NK-92 (cell line): ENCODE results near the gene LMNTD2.
A peak's percentile ranks its signal among the peaks of the same experiment; 100 is the strongest.

Experiments
- DNase-seq: peaks from one replicate; lab custom pipeline; 2025; ENCODE audit not compliant: unreplicated experiment; lab: John Stamatoyannopoulos, UW

LMNTD2 gene

DNA sequence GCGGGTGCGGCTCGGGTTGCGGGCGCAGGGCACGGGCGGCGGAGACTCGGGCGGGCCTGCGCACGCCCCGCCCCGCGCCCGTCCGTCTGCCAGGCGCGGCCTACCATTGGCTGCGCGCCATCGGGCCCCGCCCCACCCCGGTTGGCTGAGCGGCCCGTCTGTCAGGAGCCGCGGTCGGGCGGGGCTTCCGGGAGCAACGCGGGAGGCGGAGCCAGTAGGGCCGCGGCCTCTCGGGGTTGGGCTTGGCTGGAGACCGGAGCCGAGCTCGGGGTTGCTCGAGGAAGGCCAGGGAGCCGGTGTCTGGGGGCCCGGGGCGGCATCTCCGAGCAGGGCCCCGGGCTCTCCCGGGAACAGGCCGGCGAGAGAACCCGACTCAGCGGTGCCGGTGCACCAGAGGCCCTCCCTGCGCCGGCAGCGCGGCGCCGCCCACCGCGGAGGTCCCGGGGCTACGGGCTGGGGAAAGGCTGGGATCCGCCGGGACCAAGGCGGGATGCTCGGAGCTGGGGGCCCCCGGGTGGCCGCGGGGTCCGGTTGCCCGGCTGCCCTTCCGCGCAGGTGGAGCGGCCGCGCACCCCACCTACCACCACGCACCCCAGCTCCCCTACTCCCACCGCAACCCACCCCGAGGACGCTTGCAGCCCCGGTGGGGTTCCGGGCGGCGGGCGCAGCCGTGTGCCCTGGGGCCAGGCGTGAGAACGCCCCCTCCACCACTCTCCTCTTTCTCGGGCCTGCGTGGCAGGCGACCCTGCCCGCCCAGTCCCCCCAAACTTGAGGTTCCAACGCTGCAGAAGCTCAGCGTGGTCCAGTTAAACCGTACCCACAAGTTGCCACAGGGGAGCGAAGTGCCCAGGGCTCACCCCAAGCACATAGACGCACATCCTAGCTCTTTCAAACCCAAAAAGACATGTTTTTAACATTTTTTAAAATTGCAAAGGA, 24.8 kb downstream of the LMNTD2 start, which contains the start of gene HRAS:
Gene HRAS, minus strand, starts transcription at position 58 of the 936 bp plus-strand sequence.
- peak; percentile 66 for DNase-seq

DNA sequence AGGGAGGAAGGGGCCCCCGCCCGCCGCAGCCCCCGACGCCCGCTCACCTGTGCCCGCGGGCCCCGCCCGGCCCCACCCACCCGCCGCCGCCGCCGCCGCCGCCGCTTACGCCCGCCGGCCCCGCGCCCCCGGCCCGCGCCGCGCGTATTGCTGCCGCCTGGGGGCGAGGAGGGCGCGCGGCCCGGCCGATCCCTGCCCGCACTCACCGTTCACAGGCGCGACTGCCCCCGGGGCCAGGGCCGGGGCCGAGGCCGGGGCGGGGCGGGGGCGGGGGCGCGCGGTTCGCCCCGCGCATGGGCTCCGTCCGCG, 25.4 kb downstream of the LMNTD2 start:
- no peak for DNase-seq

DNA sequence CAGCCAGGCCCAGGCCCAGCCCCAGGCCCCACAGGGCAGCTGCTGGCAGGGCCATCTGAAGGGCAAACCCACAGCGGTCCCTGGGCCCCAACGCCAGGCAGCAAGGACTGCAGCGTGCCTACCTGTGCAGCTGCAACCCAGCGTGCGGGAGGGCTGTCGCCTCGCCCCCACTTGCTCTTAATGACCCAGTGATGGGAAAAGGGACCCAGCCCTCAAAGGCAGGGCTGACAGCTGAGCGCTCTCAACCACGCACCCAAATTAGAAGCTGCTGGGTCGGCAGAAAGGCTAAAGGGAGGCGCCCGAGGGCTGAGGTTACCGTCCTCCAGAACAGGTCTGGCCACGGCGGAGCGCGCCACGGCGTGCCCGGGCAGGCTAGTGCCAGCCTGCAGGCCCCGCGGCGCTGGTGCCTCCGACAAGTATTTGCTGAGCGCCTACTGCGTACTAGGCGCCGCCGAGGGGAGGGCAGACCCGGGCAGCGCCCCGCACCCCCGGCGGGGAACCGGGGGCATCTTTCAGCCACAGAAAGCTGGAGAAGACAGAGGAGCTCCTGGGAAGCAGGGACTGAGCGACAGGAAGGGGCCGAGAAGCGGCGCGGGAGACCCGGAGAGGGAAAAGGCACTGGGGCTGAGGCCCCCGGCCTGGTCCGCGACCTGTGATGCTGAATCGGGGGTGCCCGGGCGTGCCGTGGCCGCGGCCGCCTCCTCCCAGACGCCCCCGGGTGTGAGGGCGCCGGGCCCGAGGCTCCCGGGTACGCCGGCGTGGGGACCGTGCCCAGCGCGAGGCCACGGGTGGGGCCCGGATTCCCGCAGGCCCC, 25.9 kb downstream of the LMNTD2 start:
- no peak for DNase-seq

DNA sequence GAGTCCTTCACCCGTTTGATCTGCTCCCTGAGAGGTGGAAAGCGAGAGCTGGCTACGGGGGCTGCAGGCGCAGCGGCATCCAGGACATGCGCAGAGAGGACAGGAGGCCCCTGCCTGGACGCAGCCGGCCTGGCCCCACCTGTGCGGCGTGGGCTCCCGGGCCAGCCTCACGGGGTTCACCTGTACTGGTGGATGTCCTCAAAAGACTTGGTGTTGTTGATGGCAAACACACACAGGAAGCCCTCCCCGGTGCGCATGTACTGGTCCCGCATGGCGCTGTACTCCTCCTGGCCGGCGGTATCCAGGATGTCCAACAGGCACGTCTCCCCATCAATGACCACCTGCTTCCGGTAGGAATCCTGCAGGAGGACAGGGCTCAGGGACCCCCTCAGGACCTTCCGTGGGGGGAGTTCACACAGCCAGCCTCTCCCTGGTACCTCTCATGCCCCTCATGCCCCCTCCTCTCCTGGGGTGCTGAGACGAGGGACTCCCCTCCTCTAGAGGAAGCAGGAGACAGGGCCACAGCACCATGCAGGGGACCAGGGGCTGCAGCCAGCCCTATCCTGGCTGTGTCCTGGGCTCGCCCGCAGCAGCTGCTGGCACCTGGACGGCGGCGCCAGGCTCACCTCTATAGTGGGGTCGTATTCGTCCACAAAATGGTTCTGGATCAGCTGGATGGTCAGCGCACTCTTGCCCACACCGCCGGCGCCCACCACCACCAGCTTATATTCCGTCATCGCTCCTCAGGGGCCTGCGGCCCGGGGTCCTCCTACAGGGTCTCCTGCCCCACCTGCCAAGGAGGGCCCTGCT, 26.7 kb downstream of the LMNTD2 start:
- DNase-seq, result no peak

DNA sequence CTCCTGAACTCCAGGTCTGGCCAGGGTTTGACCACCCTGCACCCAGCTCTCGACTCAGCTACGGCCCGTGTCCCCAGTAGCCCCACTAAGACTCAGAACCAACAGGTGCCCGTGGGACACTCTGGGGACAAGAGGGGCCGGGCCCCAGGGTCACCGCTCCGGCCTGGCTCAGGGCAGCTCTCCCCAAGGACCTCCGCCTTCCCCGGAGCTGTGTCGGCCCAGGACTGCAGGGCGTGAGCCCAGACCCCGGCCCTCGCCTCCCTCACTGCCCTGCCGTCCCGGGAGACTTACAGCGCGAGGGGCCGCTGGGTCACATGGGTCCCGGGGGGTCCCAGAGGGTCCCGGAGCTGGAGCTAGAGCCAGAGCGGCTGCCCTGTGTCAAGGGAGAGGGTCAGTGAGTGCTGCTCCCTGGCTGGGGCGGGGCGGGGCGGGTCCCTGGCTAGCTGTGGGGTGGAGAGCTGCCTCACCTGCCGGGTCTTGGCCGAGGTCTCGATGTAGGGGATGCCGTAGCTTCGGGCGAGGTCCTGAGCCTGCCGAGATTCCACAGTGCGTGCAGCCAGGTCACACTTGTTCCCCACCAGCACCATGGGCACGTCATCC, 27.5 kb downstream of the LMNTD2 start:
- DNase-seq, result no peak

DNA sequence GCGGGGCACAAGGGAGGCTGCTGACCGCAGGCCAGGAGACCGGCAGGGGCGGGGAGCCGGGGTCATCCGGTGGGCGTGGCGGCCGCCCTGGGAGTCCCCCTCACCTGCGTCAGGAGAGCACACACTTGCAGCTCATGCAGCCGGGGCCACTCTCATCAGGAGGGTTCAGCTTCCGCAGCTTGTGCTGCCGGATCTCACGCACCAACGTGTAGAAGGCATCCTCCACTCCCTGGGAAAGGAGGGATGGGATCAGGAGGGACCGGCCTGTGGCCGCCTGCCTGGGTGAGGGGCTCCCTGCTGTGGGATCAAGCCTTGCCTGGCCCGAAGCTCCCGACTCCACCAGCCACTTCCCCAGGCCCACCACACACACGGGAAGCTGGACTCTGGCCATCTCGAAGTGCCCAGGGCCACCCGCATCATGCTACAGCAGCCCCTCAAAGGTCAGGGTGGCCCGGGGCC, 28.0 kb downstream of the LMNTD2 start:
- no peak for DNase-seq

DNA sequence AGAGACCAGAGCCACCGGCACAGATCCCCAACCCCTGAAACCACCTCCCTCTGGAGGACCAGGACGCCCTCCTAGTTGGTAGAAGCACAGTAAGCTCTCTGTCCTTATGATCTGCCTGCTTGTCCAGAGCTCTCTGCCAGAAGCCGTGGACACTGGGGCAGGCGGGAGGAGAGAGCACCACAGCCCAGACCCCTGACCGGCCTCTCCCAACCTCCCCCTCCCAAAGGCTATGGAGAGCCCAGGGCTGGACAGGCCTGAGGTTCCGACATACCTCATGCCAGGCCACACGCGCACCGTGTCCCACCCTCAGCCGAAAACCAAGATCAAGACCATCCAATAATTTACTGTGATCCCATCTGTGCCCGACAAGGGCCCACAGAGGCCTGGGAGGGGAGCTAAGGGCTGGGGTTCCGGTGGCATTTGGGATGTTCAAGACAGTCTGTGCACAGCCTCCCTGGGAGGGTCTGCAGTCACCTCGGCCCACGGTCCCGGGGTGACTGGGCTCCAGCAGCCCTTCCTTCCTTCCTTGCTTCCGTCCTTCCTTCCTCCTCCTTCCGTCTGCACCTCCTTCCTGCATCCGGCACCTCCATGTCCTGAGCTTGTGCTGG, 28.5 kb downstream of the LMNTD2 start:
- no peak for DNase-seq

DNA sequence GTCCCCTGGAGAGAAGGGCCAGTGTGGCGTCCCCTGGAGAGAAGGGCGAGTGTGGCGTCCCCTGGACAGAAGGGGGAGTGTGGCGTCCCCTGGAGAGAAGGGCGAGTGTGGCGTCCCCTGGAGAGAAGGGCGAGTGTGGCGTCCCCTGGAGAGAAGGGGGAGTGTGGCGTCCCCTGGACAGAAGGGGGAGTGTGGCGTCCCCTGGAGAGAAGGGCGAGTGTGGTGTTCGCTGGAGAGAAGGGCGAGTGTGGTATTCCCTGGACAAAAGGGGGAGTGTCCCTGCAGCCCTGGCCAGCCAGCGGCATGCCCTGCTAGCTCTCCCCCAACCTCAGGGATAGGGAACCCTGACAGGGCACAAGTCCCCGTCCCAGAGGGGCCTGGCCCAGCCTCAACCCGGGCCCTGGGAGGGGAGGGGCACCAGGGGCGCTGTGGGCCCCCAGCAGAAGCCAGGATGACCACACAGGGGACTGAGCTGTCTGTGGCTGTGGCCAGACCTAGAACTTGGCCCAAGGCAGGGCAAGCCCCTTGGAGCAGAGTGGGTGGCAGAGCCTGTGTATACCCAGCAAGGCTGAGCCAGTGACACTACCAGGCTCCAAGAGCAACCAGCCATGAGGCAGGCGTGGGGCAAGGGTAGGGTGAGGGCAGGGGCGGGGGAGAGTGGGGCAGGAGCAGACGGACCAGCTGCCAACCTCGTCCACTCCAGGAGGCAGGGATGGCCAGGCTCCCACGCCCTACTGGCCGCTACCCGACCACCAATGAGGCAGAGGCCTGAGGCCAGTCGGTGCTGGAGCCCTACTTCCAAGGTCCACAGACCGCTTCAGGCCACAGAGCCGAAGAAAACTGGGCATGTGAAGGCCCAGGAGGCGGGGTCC, 29.3 kb downstream of the LMNTD2 start:
- DNase-seq, result no peak

DNA sequence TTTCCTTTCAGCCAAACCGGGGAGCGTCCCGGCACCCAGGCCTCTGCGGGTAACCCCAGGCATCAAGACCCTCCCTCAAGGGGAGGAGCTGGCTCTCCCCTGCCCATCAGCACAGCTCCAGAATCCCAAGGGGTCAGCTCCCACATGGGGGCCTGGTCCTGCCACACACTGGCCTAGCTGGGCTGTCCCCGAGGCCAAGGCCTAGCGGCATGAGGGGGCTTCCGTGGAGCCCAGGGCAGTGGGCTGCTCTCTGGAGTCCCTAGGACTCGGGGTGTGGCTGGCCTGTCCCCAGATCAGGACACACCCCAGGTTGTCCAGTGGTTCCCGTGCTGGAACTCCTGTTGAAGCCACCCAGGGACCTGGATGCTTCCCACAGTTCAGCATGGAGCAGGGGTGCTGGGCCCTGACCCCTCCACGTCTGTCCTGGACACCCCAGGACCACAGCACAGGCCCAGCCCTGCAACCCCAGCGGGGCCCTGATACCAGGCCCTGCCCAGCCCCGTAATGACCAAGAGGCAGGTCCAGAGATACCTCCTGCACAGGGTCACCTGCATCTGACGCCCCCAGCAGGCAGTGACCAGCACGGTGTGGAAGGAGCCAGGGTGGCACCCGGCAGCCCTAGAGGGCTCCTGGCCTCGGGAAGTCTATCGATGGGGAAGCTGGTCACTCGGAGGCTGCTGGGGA, 30.7 kb downstream of the LMNTD2 start:
- no peak for DNase-seq

DNA sequence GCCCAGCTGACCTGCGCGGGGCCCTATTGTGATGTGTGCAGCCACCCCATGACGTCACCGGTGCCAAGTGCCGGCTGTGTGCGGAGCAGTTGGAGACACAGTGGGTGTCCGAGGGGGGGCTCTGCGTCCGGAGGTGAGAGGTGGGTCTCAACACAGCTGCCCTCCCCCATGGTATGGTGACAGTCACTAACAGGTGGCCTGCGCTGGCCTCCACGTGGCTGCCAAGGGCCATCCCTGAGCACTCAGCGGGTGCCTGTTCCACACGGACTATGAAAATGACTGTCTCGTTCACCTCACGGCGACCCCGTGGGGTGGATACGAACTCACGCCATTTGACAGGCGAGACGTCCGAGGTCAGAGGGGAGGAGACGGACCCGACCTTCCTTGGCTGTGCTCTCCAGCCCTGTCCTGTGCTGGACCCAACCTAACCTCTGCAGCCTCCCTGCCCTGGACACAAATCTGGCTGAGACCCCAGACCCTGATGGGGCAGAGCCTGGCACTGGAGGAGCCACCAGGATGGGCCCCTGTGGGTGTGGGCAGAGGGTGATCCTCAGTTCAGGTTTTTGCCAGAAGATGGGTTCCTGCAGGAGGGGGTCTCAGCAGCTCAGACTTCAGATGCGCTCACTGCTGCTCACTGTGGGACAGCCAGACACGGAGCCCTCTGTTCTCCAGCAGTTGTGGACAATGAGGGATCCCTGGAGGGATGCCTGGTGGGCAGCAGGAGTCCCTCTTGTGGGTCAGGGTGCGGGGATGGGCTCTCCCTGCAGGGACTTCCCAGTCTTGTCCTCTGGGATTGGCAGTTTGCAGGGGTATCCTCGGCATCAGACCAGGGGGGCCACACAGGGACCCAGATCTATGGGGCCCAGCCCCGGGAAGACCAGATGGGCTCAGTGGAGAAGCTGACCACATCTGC, 31.5 kb downstream of the LMNTD2 start:
- DNase-seq, result no peak

DNA sequence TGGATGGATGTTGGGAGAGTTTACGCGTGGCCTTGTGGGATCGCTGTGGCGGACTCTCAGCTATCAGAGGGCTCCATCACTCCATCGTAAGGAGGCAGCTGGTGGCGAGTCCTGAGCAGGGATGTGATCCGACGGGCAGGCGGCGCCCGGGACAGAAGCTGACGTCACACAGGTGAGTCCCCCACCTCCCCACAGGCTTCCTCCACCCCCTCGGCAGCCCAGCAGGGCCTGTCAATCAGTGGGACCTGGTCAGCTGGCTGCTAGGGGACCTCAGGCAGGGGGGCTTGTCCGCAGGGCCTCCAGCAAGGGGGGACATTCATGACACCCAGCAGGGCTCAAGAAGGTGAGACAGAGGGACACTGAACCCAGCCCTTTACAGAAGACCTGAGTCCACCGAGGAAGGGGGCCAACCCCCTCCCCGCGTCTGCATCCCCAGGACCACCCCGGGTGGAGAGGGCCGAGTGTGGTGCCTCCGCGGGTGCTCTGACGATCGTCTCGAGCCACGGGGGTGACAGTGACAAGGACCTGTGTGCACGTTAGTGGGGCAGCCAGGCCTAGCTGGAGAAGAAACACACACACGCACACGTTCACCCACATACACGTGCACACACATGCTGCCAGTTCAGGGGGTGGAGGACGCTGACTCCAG, 32.2 kb downstream of the LMNTD2 start:
- DNase-seq, result no peak

DNA sequence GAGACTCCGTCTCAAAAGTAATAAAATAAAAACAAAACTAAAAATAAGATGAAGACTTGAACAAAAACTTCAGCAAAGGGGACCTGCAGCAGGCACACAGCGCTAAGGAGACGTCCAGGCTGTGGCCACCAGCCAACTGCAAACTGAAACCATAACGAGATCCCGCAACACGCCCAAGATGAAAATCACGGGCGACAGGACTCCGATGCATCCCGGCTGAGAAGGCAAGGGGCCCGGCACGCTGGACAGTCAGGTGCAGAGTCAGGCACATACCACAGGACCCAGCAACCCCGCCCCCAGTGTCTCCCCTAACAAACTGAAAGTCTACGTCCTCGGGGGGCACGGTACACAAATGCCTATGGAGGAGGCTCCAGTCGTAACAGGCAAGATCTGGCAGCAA, 34.3 kb downstream of the LMNTD2 start:
- DNase-seq, result no peak

DNA sequence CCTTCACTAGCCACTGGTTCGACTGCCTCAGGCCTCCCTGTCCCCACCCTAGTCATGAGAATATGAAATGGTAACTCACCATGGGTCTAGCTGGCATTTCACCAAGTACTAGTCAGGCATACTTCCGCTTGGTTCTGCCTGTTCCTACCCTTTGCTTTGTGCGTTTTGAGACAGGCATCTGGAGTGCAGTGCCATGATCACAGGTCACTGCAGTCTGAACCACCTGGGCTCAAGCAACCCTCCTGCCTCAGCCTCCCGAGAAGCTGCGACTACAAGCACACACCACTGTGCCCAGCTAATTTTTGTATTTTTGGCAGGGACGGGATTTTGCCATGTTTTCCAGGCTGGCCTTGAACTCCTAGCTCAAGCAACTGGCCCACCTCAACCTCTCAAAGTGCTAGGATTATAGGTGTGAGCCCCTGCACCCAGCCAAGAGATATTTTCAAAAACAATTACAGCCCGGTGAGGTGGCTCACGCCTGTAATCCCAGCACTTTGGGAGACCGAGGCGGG, 39.3 kb downstream of the LMNTD2 start:
- no peak for DNase-seq

DNA sequence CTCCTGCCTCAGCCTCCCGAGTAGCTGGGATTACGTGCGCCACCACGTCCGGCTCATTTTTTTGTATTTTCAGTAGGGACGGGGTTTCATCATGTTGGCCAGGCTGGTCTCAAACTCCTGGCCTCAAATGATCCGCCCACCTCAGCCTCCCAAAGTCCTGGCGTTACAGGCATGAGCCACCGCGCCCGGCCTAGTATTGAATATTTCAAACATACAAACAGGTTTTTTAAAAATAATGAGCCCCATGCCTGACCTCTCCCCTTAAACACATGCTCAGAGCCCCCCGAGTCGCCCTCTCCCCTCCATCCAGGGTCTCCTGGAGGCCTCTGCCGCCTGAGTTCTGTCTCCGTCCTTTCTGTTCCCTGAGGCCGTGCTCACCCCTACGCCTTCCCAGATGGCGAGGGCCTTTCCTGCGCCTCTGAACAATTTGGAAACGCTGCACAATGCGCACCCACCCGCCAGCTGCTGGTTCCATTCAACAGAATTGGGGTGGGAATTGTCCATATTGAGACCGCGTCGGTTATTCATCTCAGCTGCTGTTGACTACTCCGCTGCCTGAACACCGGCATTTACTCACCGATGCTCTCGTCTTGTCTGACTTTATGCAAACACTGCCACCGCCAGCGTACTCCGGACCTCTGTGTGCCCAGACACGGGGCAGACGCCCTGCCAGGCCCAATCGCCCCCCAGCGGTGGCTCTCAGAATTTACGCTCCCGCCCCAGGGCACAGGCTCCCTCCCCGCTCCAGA, 39.9 kb downstream of the LMNTD2 start:
- DNase-seq, result no peak

DNA sequence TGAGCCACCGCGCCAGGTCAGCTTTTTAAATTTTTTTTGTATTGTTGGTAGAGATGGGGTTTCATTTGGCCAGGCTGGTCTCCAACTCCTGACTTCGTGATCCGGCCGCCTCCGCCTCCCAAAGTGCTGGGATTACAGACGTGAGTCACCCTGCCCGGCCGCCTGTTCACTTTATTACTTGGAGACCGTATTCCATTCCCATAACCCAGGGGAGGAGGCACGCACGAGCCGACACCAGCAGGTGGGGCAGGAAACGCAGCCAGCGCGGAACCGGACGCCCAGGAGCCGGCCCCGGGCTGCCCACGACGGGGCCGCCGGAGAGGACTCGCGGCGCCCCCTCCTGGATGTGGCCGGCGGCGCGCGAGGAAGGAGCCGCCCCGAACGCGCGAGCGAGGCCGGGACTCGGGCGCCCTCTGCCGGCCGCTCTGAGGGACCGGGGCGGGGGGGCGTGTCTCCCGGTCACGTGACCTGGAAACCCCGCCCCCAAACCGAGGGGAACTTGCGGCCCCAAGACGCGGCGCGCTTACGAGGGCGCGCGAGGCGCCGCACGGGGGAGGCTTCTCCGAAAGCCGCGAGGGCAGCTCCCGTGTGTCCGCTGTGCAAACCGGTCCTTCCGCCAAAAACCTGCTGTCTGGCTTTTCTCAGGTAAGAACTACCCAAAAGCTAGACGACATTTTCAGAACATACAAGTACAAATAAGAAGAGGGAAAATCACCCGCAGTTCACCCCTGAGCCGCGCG, 41.9 kb downstream of the LMNTD2 start:
- DNase-seq, result no peak
